ENCODE results near the gene PRR7.

The PRR7 gene

GRCh38 chr5:177438468-177438867 lies 8.1 kb upstream of the PRR7 start:
- DNase-seq, result no peak

GRCh38 chr5:177439518-177440053 lies 7.0 kb upstream of the PRR7 start:
- DNase-seq, result no peak

GRCh38 chr5:177440211-177440989 lies 6.2 kb upstream of the PRR7 start:
- no peak for DNase-seq

DNA sequence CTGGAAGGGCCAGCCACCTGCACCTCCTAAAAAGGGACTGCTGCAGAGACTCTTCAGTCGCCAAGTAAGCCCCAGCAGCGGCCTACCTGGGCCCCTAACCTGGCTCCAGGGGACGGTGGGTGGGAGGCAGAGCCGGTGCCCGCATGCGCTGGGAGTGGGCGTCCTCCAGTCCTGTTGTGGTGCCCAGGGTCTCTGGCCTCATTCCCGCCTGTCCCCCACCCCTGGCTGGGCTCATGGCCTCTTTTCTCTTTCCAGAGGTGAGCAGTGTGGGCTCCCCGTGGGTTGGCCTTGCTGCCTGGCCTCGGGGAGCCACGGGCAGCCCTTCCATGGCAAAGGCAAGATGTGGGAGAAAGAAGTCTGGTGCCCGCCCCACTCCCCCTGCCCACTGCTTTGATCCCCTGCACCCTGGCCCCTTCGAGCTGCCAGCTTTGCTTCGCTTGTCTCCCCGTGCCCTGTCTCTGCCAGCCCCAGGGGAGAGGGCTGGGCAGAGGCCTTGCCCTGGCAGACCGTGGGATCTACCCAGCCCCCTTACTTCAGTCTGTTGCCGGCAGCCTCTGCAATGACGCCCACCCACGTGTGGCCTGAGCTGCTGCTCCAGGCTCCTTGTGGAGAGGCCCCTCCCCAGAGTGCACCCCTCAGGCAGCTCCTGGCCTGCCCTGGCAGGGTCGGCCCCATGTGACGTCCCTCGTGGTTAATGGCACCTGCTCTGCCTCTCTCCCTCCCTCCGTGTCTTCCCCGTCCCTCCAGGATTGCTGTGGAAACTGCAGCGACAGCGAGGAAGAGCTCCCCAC lies 5.4 kb upstream of the PRR7 start:
- no peak for DNase-seq

- no peak for DNase-seq
Measured at GRCh38 chr5:177442066-177442826, 4.4 kb upstream of the PRR7 start.

GRCh38 chr5:177443144-177443983 lies 3.2 kb upstream of the PRR7 start:
- DNase-seq, result no peak

DNA sequence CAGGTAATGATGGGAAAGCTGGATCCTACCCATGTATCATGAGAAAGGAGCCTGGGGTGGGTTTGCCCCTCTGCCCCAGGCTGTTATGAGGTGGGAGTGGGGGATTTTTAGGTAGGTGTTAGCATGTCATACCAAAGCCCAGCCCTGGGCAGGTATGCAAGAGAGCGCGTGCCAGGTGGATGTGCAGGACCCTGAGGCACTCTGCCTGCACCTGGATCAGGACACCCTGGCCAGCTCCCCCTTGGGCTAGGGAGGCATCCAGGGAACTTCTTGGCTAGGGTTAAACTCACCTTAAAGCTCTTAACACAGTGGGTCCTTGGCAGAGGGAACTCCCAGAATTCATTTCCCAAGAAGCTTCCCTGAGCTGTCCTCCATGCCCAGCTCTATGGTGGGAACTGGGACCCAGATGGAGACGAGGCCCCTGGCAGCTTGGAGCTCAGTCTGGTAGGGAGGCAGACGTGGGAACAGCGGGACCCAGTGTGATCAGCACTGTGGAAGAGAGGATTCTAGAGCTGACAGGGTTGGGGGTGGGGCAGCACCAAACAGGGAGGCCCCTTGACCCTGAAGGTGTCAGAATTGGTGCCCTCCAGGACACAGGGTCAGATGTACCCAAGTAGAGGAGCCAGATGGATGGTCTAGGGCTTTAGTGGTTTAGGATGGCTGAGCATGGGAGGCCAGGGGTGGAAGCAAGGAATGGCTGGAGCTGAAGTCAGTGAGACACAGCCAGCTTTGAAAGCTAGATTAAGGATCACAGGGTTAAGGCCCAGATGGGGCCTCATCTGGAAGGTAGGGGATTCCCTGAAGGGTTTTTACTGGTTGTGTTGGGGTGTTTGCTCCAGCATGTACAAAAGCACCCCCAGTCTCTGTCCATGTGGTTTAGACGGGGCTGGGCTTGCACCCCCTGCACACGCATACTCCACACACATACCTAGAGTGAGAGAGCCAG lies 2.2 kb upstream of the PRR7 start:
- DNase-seq, result no peak

- DNase-seq, result no peak
Measured at GRCh38 chr5:177445052-177445916, 1.3 kb upstream of the PRR7 start.

GRCh38 chr5:177445917-177446199 lies 756 bp upstream of the PRR7 start:
- DNase-seq, result peak; percentile 8

GRCh38 chr5:177447066-177447610 lies 524 bp downstream of the PRR7 start:
- DNase-seq, result peak; percentile 48

DNA sequence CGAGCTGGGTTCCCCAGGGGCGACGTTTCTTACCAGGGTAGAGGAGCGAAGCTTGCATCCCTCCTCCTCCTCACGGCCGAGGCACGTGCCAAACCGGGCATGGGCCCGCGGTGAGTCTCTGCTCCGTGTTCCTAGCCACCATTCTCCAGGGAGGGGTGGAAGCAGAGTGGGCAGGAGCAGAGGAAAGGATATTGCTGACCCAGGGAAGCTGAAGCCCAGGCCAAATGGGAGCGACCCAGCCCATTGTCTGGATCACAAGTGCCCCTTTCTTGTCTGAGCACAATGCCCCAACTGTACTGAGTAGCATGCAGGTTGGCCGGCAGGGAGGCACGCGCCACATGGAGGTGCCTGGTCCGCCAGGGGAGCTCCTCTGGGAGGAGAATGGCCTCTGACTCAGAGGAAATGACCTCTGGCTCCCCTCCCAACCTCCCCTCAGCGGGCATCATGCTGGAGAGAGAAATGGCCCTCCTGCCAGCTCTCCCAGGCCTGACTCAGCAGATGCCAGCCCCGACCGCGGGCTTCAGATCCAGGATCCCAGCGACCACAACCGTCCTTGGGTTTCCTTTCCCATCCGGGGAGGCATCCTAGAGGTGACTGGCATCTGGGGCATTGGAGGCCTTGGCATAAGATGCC lies 1.1 kb downstream of the PRR7 start:
- DNase-seq, result no peak

GRCh38 chr5:177448244-177448950 lies 1.8 kb downstream of the PRR7 start:
- DNase-seq, result no peak

DNA sequence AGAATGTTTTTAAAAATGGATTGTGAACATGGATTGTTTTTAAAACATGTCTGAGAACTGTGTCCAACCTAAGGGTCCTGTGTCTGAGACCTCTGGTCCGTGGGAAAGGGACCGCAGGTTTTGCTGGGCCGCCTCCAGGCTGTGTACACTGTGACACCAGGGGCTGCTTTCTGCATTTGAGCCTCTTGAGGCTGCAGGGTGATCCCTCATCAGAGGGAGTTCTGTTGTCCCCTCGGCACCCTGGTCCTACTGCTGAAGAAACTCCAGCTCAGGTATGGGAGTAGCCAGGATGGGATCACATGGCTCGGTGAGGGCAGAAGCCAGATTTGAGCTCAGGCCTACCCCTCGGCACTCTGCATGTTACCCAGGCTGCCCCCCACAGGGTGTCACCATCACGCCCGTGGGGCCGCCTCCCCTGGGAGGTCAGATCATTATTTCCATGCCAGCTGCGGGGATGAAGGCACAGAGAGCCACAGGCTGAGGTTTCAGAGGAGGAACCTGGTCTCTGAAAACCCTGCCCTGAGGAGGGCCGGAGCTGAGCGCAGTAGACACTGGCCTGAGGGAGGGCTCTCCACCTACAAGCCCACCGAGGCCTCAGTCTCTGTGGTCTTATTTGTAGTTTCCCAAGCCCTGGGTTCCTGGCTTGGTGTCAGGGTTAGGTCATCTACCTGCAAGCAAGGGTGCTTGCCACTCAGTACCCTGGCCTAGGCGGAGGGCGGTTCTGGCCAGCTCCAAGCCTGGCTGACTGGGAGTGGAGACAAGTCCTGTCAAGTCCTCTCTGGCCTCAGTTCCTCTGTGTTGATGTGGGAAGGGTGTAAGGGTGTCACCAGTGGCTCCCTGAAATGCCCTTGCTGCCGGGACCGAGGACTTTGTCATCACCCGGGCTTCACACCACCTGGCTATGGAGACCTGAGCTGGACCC lies 2.8 kb downstream of the PRR7 start:
- no peak for DNase-seq

GRCh38 chr5:177450667-177451424 lies 4.2 kb downstream of the PRR7 start:
- no peak for DNase-seq

DNA sequence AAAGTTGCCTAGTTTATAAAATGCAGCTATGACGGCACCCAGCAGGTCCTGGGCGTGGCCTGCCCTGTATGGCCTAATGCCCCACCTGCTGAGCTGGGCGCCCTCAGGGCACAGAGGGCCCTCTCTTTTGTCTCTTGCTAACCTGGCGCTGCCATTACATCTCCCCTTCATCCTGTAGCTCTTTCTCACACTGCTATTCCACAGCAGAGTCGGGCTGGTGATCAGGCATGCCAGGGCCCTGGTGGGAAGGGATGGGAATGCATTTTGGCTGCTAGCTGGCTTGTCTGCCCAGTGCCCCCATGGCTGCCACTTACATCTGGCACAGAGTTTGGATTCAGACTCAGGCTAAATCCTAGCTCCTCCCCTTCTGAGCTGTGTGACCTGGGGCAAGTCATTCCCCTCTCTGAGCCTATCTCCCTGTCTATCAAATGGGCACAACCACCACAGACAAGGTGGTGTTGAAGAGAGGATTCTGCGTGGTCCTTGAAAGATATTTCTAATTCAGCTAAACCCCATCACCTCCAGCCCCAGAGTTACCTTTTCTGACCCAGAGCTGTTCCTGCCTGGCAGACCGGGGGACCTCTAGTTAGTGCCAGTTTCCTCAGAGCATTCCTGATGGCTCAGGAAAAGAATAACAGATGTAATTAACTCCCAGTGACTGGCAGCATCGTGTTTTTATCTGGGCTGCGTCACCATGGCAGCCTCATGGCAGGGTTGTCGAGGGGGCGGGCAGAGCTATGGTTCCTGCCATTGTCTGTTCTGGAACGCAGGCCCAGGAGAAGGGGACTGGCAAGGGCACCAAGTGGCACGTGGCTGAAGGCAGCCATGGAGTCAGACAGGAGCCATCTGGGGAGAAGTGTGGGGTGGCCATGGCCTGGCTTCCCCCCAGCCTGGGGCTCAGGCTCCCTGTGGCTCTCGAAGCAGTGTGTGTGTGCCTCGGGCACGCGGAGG lies 6.3 kb downstream of the PRR7 start:
- no peak for DNase-seq

All from NCI-H2171 treated with DMSO at 0.1 percent for 48 hours (cell line).